Endodermal cell (in vitro differentiated cells): Measurements from ENCODE around the gene TPSD1. TPM values are rescaled to one million over a fixed set of nuclear protein-coding genes. Genes with fewer than 3 reads are reported as not detected.

Source experiments
- DNase-seq: peaks from one replicate; pipeline ENCODE4 v3.0.0-alpha.2; 2017
- H3K27ac ChIP-seq: 2 replicates; pipeline ENCODE4 v1.5.1; 2013; ENCODE audit warnings: mild to moderate bottlenecking, low read depth, low read length, moderate library complexity
- H3K27me3 ChIP-seq: 2 replicates; pipeline ENCODE4 v1.6.1; 2013; ENCODE audit warnings: mild to moderate bottlenecking, low read length, moderate library complexity; ENCODE audit not compliant: insufficient read depth, control insufficient read depth, poor library complexity, severe bottlenecking
- H3K36me3 ChIP-seq: 2 replicates; pipeline ENCODE4 v1.7.0; 2013; ENCODE audit warnings: mild to moderate bottlenecking, low read length, moderate library complexity; ENCODE audit not compliant: control insufficient read depth, insufficient read depth
- H3K4me1 ChIP-seq: one replicate; pipeline ENCODE4 v1.7.0; 2013; ENCODE audit warnings: low read length; ENCODE audit not compliant: control insufficient read depth, insufficient read depth
- H3K4me3 ChIP-seq: 2 replicates; pipeline ENCODE4 v1.5.1; 2013; ENCODE audit warnings: mild to moderate bottlenecking, low read length, moderate library complexity
- H3K9ac ChIP-seq: 2 replicates; pipeline ENCODE4 v1.6.1; 2013; ENCODE audit warnings: mild to moderate bottlenecking, low read length, moderate library complexity; ENCODE audit not compliant: poor library complexity, severe bottlenecking; ENCODE audit errors: extremely low read depth
- H3K9me3 ChIP-seq: 2 replicates; pipeline ENCODE4 v1.6.1; 2013; ENCODE audit warnings: mild to moderate bottlenecking, low read length, moderate library complexity; ENCODE audit not compliant: control insufficient read depth
- H3K27ac Mint-ChIP-seq: 2 replicates; pipeline ENCODE4 v1.8.0; 2020; ENCODE audit warnings: mixed read lengths
- H3K27me3 Mint-ChIP-seq: 2 replicates; pipeline ENCODE4 v1.8.0; 2021; ENCODE audit warnings: mild to moderate bottlenecking, mixed read lengths; ENCODE audit not compliant: insufficient read depth
- H3K36me3 Mint-ChIP-seq: 2 replicates; pipeline ENCODE4 v1.8.0; 2020; ENCODE audit warnings: low read depth, mixed read lengths
- H3K4me1 Mint-ChIP-seq: 2 replicates; pipeline ENCODE4 v1.8.0; 2020; ENCODE audit warnings: mixed read lengths
- H3K4me3 Mint-ChIP-seq: 2 replicates; pipeline ENCODE4 v1.8.0; 2020; ENCODE audit warnings: mild to moderate bottlenecking, moderate library complexity, mixed read lengths
- H3K9me3 Mint-ChIP-seq: 2 replicates; pipeline ENCODE4 v1.8.0; 2020; ENCODE audit warnings: mild to moderate bottlenecking, mixed read lengths
- CTCF ChIP-seq: fragments of 200-600 bp; sonication (generic); conservative IDR thresholded peaks from 2 replicates; pipeline ENCODE4 v1.5.0; 2021; ENCODE audit warnings: antibody characterized with exemption, mild to moderate bottlenecking
- WGBS, 2 experiments: methylation state at CpG; one replicate each; pipeline versions ENCODE4 v1.1.5 to v1.1.7; 2013; ENCODE audit warnings: missing lambda C conversion rate in 2 of 2, mixed read lengths in 1 of 2; ENCODE audit not compliant: insufficient coverage in 1 of 2, insufficient read length in 1 of 2; 5-methylcytosine and 5-hydroxymethylcytosine counted together
- total RNA-seq, 2 donors: library from RNA; stranded (reverse); fragmentation: NEBNext Ultra II Directional in 1 of 2; extraction: Animal tissue kit (Norgen Biotek cat#: 25700) in 1 of 2; gene quantifications; 2 replicates in 1 of 2; 3 replicates in 1 of 2; pipeline ENCODE4 v1.2.1, GENCODE V29; 2021

The TPSD1 gene
- total RNA-seq, 2 donors from 2014 or later: not detected

DNA sequence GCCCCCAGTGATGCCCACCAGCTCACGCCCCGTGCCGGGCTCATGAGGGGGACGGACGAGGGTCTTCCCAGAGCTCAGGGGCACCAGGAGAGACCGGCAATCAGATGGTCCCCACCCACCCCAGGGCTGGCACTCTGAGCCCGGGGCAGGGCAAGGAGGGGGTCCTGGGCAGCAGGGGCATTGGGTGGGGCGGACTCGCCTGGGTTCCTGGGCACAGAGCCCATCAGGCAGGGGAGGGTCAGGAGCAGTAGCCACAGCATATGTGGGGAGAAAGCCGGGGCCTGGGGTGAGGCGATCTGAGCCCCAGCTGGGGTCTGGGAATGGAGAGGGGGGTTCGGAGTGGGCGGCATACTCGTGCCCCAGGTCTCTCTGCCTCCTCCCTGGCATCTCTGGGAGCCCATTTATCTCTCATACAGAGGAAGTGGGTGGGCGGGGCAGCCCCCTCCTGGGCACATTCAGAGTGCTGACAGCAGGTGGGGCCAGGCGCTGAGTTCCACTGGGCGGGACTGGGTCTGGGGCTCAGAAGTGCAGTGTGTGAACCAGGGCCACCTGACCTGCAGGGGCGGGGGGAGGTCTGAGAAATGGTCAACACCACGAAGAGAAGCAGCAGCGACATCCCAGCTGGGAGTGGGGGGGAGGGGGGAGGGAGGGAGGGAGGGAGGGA is 33.1 kb downstream of the TPSD1 start:
- Histone ChIP-seq H3K4me3 (no peak overlapping the region), H3K27ac (no peak overlapping the region), H3K36me3 (no peaks in the 10 kb centered on the region), H3K9ac (no peak overlapping the region), H3K9me3 (no peaks in the 10 kb centered on the region), H3K27me3 (peaks cover 25% of the 10 kb centered on the region), H3K4me1 (no peaks in the 10 kb centered on the region)
- DNase-seq: peak; percentile 89
- TF ChIP-seq CTCF: no peak
- no peak overlapping the region for H3K27ac Mint-ChIP-seq
- 65 to 67% methylated on average over 3 to 17 of the region's 20 CpGs for WGBS, 2 experiments
- peaks cover 2% of the 10 kb centered on the region for H3K4me1 Mint-ChIP-seq
- peaks cover 30% of the 10 kb centered on the region for H3K27me3 Mint-ChIP-seq
- H3K9me3 Mint-ChIP-seq: no peaks in the 10 kb centered on the region
- peak overlapping the region; percentile 29 for H3K4me3 Mint-ChIP-seq
- no peaks in the 10 kb centered on the region for H3K36me3 Mint-ChIP-seq

- no peaks in the 10 kb centered on the region for H3K9me3 ChIP-seq
- H3K4me1 ChIP-seq: no peaks in the 10 kb centered on the region
- TF ChIP-seq CTCF: no peak
- Mint-ChIP-seq H3K27ac (no peak overlapping the region), H3K4me3 (peak overlapping the region; percentile 29), H3K27me3 (peaks cover 30% of the 10 kb centered on the region), H3K4me1 (peaks cover 7% of the 10 kb centered on the region), H3K9me3 (no peaks in the 10 kb centered on the region), H3K36me3 (no peaks in the 10 kb centered on the region)
- H3K27me3 ChIP-seq: peaks cover 25% of the 10 kb centered on the region
- H3K9ac ChIP-seq: no peak overlapping the region
- no peak overlapping the region for H3K27ac ChIP-seq
- 23 to 26% methylated on average over 8 to 16 of the region's 17 CpGs for WGBS, 2 experiments
- peak; percentile 76 for DNase-seq
- no peak overlapping the region for H3K4me3 ChIP-seq
- H3K36me3 ChIP-seq: no peaks in the 10 kb centered on the region
These were observed 33.6 kb downstream of the TPSD1 start for GRCh38 chr16:1289477-1289866.

GRCh38 chr16:1290063-1290501 is 34.2 kb downstream of the TPSD1 start:
- 35 to 50% methylated on average over 4 to 22 of the region's 22 CpGs for WGBS, 2 experiments
- H3K9me3 Mint-ChIP-seq: no peaks in the 10 kb centered on the region
- no peak overlapping the region for H3K4me3 Mint-ChIP-seq
- no peak overlapping the region for H3K27ac ChIP-seq
- peak; percentile 76 for DNase-seq
- H3K27me3 Mint-ChIP-seq: peaks cover 30% of the 10 kb centered on the region
- H3K4me1 ChIP-seq: no peaks in the 10 kb centered on the region
- H3K27ac Mint-ChIP-seq: no peak overlapping the region
- H3K36me3 Mint-ChIP-seq: no peaks in the 10 kb centered on the region
- H3K9ac ChIP-seq: no peak overlapping the region
- no peaks in the 10 kb centered on the region for H3K9me3 ChIP-seq
- TF ChIP-seq CTCF: no peak
- H3K4me1 Mint-ChIP-seq: peaks cover 8% of the 10 kb centered on the region
- no peak overlapping the region for H3K4me3 ChIP-seq
- peaks cover 25% of the 10 kb centered on the region for H3K27me3 ChIP-seq
- H3K36me3 ChIP-seq: no peaks in the 10 kb centered on the region
